ENCODE results near the gene RAPGEF4. TPM values are rescaled to one million over a fixed set of nuclear protein-coding genes. Genes with fewer than 3 reads are reported as not detected.

The RAPGEF4 gene
- total RNA-seq, 4 donors from 2014 or later = 16.1 to 26.2 (median 21.3) TPM

GRCh38 chr2:172884336-172884735, 148.7 kb downstream of the RAPGEF4 start:
- Histone ChIP-seq H3K4me3 (no peak overlapping the region), H3K27ac (no peak overlapping the region), H3K36me3 (no peaks in the 10 kb centered on the region), H3K27me3 (no peaks in the 10 kb centered on the region), H3K9me3 (no peaks in the 10 kb centered on the region), H3K4me1 (no peaks in the 10 kb centered on the region)
- intact Hi-C loops (cut with DNase I; ENCODE audit: low total_unique reads) = no loop called here
- DNase-seq = no peak
- TF ChIP-seq, protein P1, sequence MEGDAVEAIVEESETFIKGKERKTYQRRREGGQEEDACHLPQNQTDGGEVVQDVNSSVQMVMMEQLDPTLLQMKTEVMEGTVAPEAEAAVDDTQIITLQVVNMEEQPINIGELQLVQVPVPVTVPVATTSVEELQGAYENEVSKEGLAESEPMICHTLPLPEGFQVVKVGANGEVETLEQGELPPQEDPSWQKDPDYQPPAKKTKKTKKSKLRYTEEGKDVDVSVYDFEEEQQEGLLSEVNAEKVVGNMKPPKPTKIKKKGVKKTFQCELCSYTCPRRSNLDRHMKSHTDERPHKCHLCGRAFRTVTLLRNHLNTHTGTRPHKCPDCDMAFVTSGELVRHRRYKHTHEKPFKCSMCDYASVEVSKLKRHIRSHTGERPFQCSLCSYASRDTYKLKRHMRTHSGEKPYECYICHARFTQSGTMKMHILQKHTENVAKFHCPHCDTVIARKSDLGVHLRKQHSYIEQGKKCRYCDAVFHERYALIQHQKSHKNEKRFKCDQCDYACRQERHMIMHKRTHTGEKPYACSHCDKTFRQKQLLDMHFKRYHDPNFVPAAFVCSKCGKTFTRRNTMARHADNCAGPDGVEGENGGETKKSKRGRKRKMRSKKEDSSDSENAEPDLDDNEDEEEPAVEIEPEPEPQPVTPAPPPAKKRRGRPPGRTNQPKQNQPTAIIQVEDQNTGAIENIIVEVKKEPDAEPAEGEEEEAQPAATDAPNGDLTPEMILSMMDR (IDR thresholded peaks at IDR 0.05) = no peak
- TF ChIP-seq POLR2A (IDR thresholded peaks at IDR 0.05) = no peak

GRCh38 chr2:172885996-172886395, 150.4 kb downstream of the RAPGEF4 start:
- intact Hi-C loops (cut with DNase I; ENCODE audit: low total_unique reads) = no loop called here
- Histone ChIP-seq H3K36me3 (no peaks in the 10 kb centered on the region), H3K27me3 (no peaks in the 10 kb centered on the region), H3K27ac (no peak overlapping the region), H3K4me3 (no peak overlapping the region), H3K9me3 (no peaks in the 10 kb centered on the region), H3K4me1 (no peaks in the 10 kb centered on the region)
- DNase-seq = no peak
- no peak for TF ChIP-seq POLR2A (IDR thresholded peaks at IDR 0.05)
- TF ChIP-seq, protein P1 (IDR thresholded peaks at IDR 0.05) = no peak

DNA sequence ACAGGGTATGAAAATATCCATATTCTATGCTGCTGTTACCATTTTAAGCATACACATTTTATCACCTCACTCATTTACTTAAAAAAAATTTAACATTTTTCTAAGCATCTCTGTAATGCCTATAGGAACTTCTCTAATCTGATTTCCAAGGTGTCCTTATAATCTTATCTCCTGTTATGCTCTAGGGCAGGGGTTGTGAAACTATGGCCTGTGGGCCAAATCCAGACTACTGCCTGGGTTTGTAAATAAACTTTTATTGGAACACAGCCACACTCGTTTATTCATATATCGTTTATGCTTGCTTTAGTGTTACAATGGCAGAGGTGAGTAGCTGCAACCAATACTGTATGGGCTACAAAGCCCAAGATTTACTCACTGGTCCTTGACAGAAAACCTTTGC, 151.6 kb downstream of the RAPGEF4 start:
- no peaks in the 10 kb centered on the region for H3K4me1 ChIP-seq
- DNase-seq = no peak
- H3K9me3 ChIP-seq = no peaks in the 10 kb centered on the region
- TF ChIP-seq, protein P1 (IDR thresholded peaks at IDR 0.05) = no peak
- no peak for TF ChIP-seq POLR2A (IDR thresholded peaks at IDR 0.05)
- no peaks in the 10 kb centered on the region for H3K36me3 ChIP-seq
- H3K4me3 ChIP-seq = no peak overlapping the region
- no peak overlapping the region for H3K27ac ChIP-seq
- intact Hi-C loops (cut with DNase I; ENCODE audit: low total_unique reads) = no loop called here
- H3K27me3 ChIP-seq = no peaks in the 10 kb centered on the region

DNA sequence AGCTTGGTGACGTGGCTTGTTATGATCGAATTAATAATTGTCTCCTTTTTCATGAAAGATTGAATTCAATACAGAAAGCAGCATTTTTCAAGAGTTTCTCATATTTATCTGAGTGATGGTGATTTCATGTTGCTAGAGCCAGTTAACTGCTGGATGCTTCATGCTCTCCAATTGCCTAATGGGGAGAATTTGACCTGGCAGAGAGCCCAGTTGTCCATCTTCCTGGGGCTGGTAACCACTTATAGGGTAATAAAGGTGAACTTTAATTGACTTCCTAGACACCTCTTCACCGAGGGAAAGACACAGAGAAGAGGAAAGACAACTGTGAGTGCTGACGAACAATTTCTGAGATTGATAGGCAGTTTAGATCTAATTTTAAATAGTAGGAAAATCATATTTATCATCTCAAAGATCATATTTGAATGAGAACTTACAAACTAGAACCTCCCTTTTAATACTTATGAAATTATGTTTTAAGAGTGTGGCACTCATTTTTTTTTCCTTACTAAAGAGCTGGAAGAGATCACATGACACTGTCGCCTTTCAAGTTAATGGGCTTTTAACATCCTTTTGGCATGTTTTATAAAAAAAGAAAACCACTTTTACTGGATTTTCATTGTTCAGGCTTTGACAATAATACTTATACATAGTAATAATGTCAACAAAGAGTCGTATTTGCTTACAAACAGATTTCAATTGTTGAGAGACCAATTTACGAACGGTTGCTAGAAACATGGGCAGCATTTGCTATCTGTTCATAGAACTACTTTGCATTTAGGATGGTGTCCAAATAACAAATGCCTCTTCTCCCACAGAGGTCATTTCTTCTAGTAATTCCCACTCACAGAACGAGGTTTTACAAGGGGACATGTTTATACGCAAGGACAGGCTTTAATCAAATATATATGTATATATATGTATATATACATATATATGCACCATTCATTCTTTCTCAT, 153.3 kb downstream of the RAPGEF4 start:
- H3K4me3 ChIP-seq = no peak overlapping the region
- no peaks in the 10 kb centered on the region for H3K9me3 ChIP-seq
- no peaks in the 10 kb centered on the region for H3K27me3 ChIP-seq
- TF ChIP-seq, protein P1 (IDR thresholded peaks at IDR 0.05) = no peak
- no peak for TF ChIP-seq POLR2A (IDR thresholded peaks at IDR 0.05)
- no peaks in the 10 kb centered on the region for H3K4me1 ChIP-seq
- no peaks in the 10 kb centered on the region for H3K36me3 ChIP-seq
- intact Hi-C loops (cut with DNase I; ENCODE audit: low total_unique reads) = no loop called here
- no peak overlapping the region for H3K27ac ChIP-seq
- no peak for DNase-seq

DNA sequence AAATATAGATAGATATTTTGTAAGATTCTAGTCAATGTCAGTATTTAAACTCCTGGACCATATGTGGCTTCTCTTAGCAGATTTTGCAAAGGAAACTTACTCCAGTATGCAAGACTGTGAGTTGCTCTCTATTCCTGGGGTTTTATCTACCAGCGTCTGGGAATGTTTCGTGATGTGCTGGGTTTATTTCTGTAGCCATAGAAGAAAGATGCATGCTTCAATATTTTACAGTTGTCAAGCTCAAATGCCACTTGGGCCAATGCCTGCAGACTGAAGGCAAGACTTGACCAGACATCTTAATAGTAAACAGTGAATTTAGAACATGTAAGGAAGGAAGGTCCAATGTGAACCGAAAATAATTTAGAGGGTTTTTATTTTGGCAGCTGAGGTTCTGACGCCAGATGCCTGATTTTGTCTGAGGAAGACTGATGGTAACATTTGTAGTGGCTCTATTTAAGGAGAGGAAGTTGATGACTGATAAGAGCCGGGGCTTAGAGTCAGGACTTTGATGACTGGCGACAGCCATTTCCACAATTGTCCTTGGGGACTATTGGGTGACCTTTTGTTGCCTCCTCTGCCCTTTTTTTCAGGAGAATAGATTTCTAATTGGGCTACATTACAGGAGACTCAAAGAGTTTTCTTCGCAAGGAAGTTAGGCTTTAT, 154.3 kb downstream of the RAPGEF4 start:
- Histone ChIP-seq H3K27ac (no peak overlapping the region), H3K36me3 (no peaks in the 10 kb centered on the region), H3K4me3 (no peak overlapping the region), H3K4me1 (no peaks in the 10 kb centered on the region), H3K27me3 (no peaks in the 10 kb centered on the region), H3K9me3 (no peaks in the 10 kb centered on the region)
- no peak for TF ChIP-seq POLR2A (IDR thresholded peaks at IDR 0.05)
- TF ChIP-seq, protein P1 (IDR thresholded peaks at IDR 0.05) = no peak
- intact Hi-C loops (cut with DNase I; ENCODE audit: low total_unique reads) = no loop called here
- DNase-seq = no peak
